Esophagus (tissue), 2 donors: ENCODE results near the gene PLEKHG3. TPM values are rescaled to one million over a fixed set of nuclear protein-coding genes. Genes with fewer than 3 reads are reported as not detected.

Source experiments
- H3K27ac ChIP-seq, 2 donors: one replicate each; pipeline ENCODE4 v1.5.1; 2013; ENCODE audit warnings: low read depth in 2 of 2, mild to moderate bottlenecking in 2 of 2, inconsistent platforms in 1 of 2, low read length in 1 of 2, moderate library complexity in 1 of 2
- H3K27me3 ChIP-seq, 2 donors: one replicate each; pipeline ENCODE4 v1.6.1; 2013; ENCODE audit warnings: low read length in 2 of 2, control low read depth in 1 of 2, mild to moderate bottlenecking in 1 of 2; ENCODE audit not compliant: insufficient read depth in 2 of 2, control insufficient read depth in 1 of 2
- H3K36me3 ChIP-seq, 2 donors: one replicate each; pipeline ENCODE4 v1.6.1; 2013; ENCODE audit warnings: low read length in 1 of 2; ENCODE audit not compliant: control insufficient read depth in 2 of 2, insufficient read depth in 2 of 2
- H3K4me1 ChIP-seq, 2 donors: one replicate each; pipeline ENCODE4 v1.6.1; 2013; ENCODE audit warnings: low read length in 1 of 2; ENCODE audit not compliant: control insufficient read depth in 2 of 2, insufficient read depth in 2 of 2
- H3K4me3 ChIP-seq, 2 donors: one replicate each; pipeline ENCODE4 v1.5.1; 2013; ENCODE audit warnings: low read length in 2 of 2, mild to moderate bottlenecking in 2 of 2, low read depth in 1 of 2, moderate library complexity in 1 of 2
- H3K9me3 ChIP-seq, 2 donors: one replicate each; pipeline ENCODE4 v1.6.1; 2013; ENCODE audit warnings: mild to moderate bottlenecking in 2 of 2, low read depth in 1 of 2, low read length in 1 of 2, moderate library complexity in 1 of 2; ENCODE audit not compliant: control insufficient read depth in 2 of 2, insufficient read depth in 1 of 2
- WGBS, 2 donors: extraction: QIAGEN DNeasy Blood & Tissue Kit; methylation state at CpG; one replicate each; pipeline ENCODE4 v1.1.7; 2013; 5-methylcytosine and 5-hydroxymethylcytosine counted together
- polyA plus RNA-seq, 2 donors: library from polyadenylated mRNA; stranded (reverse); fragments of 200-250 nt; gene quantifications; one replicate each; pipeline ENCODE4 v1.2.3, GENCODE V29; 2013
- donor health status: healthy with polysubstance abuse.
- donor health status: Bipolar disorder and iron deficiency.

PLEKHG3 gene
- polyA plus RNA-seq, 2 donors, result 23.1 to 27.1 TPM

DNA sequence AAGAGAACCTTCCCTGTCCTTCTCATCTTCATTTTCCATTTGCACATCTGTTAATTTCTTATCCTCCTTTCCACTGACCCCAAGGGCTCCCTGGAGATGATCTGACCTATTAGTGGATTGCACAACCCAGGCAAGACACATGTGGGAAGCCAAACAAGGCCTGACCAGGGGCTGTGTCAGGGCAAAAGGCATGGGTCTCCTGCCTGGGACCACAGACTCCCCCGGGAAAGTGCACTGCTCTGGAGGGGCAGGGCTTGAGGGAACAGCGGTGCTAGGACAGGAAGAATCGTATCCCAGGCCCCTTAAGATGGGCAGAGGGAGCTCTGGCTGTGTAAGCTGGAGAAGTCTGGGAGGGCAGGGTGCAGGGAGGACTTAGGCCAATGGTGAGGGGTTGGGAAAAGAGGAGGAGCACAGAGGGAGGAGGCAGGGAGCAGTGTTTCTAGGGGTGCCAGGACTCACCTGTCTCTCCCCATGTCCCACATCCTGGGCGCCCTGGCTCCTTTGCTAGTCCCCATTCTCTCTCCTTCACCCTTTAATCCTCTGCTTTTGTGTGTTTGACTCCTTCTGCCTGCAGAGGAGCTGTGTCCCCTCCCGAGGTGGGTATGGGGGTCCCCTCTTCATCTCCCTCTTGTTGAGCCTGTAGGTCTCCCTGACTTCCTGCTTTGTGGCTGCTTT lies 25.3 kb downstream of the PLEKHG3 start:
- H3K36me3 ChIP-seq, result peaks cover 8 to 39% of the 10 kb centered on the region in 2 donors
- H3K27me3 ChIP-seq, result no peaks in the 10 kb centered on the region
- H3K4me3 ChIP-seq, result no peak overlapping the region
- H3K9me3 ChIP-seq, result no peaks in the 10 kb centered on the region
- no peak overlapping the region for H3K27ac ChIP-seq
- peaks cover 0 to 14% of the 10 kb centered on the region in 2 donors for H3K4me1 ChIP-seq
- 74 to 76% methylated on average over 5 of the region's 5 CpGs for WGBS, 2 donors

DNA sequence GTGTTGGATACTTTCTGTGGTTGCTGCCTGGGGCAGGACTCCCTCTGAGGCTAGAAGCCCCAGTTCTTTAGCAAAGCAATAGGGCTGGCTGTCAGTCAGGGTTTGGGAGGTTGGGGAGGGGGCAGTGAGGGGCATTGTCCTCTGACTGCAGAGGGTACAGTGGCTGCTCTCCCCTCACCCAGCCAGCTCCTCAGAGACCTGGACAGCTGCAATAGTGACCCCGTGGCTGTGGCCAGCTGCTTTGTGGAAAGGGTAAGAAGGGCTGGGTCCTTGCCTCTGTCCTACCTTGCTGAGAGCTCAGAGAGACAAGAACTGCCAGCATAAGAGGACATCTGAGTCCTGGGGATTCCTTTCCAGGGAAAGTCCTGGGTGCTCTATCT lies 25.8 kb downstream of the PLEKHG3 start:
- Histone ChIP-seq H3K27me3 (no peaks in the 10 kb centered on the region), H3K27ac (no peak overlapping the region), H3K9me3 (no peaks in the 10 kb centered on the region), H3K4me1 (peaks cover 0 to 14% of the 10 kb centered on the region in 2 donors), H3K36me3 (peaks cover 8 to 39% of the 10 kb centered on the region in 2 donors), H3K4me3 (no peak overlapping the region)
- WGBS, 2 donors, result 83 to 85% methylated on average over 1 of the region's 1 CpG

DNA sequence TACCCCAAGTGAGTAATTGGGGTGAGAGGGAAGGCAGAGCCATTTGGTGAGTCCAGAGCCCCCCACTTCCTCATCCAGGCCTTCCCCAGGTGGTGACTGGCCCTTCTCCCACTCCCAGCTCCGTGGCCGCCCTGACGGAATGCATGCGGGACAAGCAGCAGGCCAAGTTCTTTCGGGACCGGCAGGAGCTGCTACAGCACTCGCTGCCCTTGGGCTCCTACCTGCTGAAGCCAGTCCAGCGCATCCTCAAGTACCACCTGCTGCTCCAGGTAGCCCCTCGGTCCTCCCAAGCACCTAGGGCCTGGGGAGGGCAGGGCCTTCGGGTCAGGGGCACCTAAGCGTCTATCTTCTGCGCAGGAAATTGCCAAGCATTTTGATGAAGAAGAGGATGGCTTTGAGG lies 26.5 kb downstream of the PLEKHG3 start:
- peaks cover 0 to 8% of the 10 kb centered on the region in 2 donors for H3K4me1 ChIP-seq
- H3K4me3 ChIP-seq, result no peak overlapping the region
- no peaks in the 10 kb centered on the region for H3K27me3 ChIP-seq
- 91 to 92% methylated on average over 12 of the region's 12 CpGs for WGBS, 2 donors
- H3K27ac ChIP-seq, result no peak overlapping the region
- H3K36me3 ChIP-seq, result peaks cover 8 to 39% of the 10 kb centered on the region in 2 donors
- H3K9me3 ChIP-seq, result no peaks in the 10 kb centered on the region

DNA sequence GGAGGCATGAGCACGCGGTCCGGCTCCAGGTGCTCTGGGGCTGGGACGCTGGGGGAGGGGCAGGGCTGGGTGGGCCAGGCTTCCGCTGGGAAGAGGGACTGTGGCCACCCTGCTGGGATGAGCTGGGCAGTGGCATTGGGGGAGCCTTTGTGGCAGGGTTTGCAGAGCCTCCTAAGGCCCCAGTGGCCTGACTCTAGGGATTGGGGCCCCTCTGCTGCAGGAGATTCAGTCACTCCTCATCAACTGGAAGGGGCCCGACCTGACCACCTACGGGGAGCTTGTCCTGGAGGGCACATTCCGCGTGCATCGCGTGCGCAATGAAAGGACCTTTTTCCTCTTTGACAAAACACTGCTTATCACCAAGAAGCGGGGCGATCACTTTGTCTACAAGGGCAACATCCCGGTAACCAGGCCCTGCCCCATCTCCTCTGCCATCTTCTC lies 26.9 kb downstream of the PLEKHG3 start:
- Histone ChIP-seq H3K36me3 (peaks cover 8 to 42% of the 10 kb centered on the region in 2 donors), H3K4me1 (peaks cover 1 to 5% of the 10 kb centered on the region in 2 donors), H3K9me3 (no peaks in the 10 kb centered on the region), H3K4me3 (no peak overlapping the region), H3K27me3 (no peaks in the 10 kb centered on the region), H3K27ac (no peak overlapping the region)
- 93 to 95% methylated on average over 15 of the region's 15 CpGs for WGBS, 2 donors

GRCh38 chr14:64732066-64732465 lies 27.8 kb downstream of the PLEKHG3 start:
- H3K36me3 ChIP-seq, result peaks cover 8 to 44% of the 10 kb centered on the region in 2 donors
- no peak overlapping the region for H3K4me3 ChIP-seq
- H3K27ac ChIP-seq, result no peak overlapping the region
- no peaks in the 10 kb centered on the region for H3K27me3 ChIP-seq
- H3K4me1 ChIP-seq, result peaks cover 4 to 9% of the 10 kb centered on the region in 2 donors
- no peaks in the 10 kb centered on the region for H3K9me3 ChIP-seq
- 91 to 98% methylated on average over 4 of the region's 4 CpGs for WGBS, 2 donors

GRCh38 chr14:64732536-64733120 lies 28.4 kb downstream of the PLEKHG3 start:
- H3K27me3 ChIP-seq, result no peaks in the 10 kb centered on the region
- H3K9me3 ChIP-seq, result no peaks in the 10 kb centered on the region
- no peak overlapping the region for H3K4me3 ChIP-seq
- peaks cover 10 to 15% of the 10 kb centered on the region in 2 donors for H3K4me1 ChIP-seq
- H3K27ac ChIP-seq, result no peak overlapping the region
- WGBS, 2 donors, result 95 to 96% methylated on average over 14 of the region's 14 CpGs
- peaks cover 8 to 42% of the 10 kb centered on the region in 2 donors for H3K36me3 ChIP-seq

GRCh38 chr14:64733321-64733720 lies 29.1 kb downstream of the PLEKHG3 start:
- H3K36me3 ChIP-seq, result peaks cover 8 to 36% of the 10 kb centered on the region in 2 donors
- H3K9me3 ChIP-seq, result no peaks in the 10 kb centered on the region
- no peaks in the 10 kb centered on the region for H3K27me3 ChIP-seq
- 86 to 87% methylated on average over 11 of the region's 11 CpGs for WGBS, 2 donors
- H3K4me3 ChIP-seq, result no peak overlapping the region
- H3K4me1 ChIP-seq, result peaks cover 10 to 22% of the 10 kb centered on the region in 2 donors
- no peak overlapping the region for H3K27ac ChIP-seq

GRCh38 chr14:64733899-64734298 lies 29.7 kb downstream of the PLEKHG3 start:
- 50 to 67% methylated on average over 1 of the region's 1 CpG for WGBS, 2 donors
- H3K27ac ChIP-seq, result no peak overlapping the region
- no peak overlapping the region for H3K4me3 ChIP-seq
- H3K27me3 ChIP-seq, result no peaks in the 10 kb centered on the region
- H3K9me3 ChIP-seq, result no peaks in the 10 kb centered on the region
- peaks cover 10 to 24% of the 10 kb centered on the region in 2 donors for H3K4me1 ChIP-seq
- H3K36me3 ChIP-seq, result peaks cover 8 to 33% of the 10 kb centered on the region in 2 donors

DNA sequence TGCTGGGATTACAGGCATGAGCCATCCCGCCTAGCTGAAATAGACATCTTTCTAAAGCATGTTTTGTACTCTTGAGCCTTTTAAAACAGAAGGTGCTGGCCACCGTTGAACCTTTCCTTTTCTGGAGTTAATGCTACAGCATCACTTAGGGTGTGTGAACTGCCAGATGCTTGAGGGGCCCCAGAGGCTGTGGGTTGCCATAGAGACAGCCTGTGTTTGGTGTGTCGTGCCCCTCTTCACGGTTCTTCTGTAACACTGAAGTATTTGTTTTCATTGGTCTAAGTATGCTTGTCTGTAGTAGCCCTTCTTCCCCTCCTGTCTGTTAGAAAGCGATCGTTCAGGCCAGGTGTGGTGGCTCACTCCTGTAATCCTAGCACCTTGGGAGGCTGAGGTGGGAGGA lies 30.8 kb downstream of the PLEKHG3 start:
- peaks cover 10 to 24% of the 10 kb centered on the region in 2 donors for H3K4me1 ChIP-seq
- 64 to 65% methylated on average over 6 of the region's 6 CpGs for WGBS, 2 donors
- peaks cover 14 to 41% of the 10 kb centered on the region in 2 donors for H3K36me3 ChIP-seq
- no peaks in the 10 kb centered on the region for H3K9me3 ChIP-seq
- no peak overlapping the region for H3K4me3 ChIP-seq
- H3K27ac ChIP-seq, result no peak overlapping the region
- H3K27me3 ChIP-seq, result no peaks in the 10 kb centered on the region
